Measurements from ENCODE around the gene MPC2.
"Not testable (repeated sequence)": the region's sequence is repeated elsewhere in the genome, so short reads cannot be mapped to it uniquely, and the experiment has no call there.

Gene MPC2

DNA sequence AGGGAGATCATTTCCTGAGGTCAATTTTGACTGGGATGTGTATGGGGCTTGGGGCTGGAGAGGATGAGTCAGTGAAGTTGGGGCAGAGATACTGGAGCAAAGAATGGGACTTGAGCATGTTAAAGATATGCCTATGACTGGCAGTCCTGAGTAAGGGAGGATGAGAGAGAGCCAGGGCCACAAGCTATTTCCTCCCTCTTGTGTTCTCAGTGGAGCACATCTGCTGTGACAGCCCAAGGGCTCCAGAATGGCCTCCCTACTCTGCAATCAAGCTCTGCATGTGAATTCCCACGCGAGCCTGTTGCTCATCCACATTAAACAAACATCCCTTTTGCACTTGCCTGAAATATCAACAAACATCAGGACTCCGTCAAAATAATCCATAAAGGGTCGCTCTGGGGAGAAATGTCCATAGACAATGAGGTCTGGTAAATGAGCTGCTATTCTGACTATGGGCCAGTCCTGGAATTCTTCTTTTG, 32.2 kb downstream of the MPC2 start:
- DNase-seq (ENCODE audit: low spot score) = peak; percentile 62

- no peak for DNase-seq (ENCODE audit: low spot score)
Measured at GRCh38 chr1:167900907-167901306, 36.0 kb downstream of the MPC2 start.

- DNase-seq (ENCODE audit: low spot score) = no peak
Measured at GRCh38 chr1:167899253-167899681, 37.6 kb downstream of the MPC2 start.

DNA sequence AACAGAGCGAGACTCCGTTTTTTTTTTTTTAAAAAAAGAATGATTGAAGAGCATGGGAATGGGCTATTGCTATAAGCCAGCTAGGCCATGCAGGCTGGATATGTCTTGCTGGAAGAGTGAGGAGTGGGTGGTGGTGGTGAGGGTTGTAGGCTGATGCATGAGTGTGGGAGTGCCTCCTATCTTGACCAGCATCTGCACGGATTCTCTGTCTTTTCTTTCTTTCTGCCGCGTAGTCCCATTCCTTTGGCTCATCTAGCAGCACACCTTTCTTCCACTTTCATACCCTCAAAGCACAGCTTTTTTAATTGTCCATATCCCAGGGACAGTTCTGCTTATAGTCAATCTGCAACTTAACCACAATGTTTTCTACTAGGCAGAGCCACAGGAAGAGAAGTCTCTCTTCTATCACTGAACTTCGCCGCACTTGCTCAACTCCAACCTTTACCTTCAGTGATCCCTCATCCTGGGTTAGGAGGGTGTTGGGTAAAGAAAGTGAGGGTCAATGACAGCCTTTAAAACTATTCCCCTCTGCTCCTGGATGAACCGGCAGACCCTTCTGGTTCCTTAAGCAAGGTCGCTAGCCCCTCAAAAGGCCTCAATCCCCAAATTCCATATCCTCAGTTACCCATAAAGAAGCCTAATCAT, 38.2 kb downstream of the MPC2 start:
- DNase-seq (ENCODE audit: low spot score) = no peak

DNA sequence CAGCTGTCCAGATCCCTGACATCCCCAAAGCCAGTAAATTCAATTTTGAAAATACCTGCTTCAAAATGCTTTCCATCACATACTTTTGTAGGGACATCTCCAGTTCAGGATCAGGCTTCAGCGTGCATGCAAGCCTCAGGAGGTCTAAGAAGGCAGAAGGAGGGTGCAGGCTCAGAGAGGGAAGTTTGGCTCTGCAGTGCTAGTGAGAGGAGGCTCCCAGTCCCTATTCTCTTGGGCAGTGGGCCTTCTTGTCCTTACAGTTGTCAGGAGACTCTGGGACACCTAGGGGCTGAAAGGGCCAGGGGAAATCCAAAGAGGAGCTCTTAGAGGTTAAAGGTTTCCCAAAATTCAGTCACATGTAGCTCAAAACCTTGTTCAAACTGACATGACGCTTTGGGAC, 43.1 kb downstream of the MPC2 start:
- no peak for DNase-seq (ENCODE audit: low spot score)

DNA sequence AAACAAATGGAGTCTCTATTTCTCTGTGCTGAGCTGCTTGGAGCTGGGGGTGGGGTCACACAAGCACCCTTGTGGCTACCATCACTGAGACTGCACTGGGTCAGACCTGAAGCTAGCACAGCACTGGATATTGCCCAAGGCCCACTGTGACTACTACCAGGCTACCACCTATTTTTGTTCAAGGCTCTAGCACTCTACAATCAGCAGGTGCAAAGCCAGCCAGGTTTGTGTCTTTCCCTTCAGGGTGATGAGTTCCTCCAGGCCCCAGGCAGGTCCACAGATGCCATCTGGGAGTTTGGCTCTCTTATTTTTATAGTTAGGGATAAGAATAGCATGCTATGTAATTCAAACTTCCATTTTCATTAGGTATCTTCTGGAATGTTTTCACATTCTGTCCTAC, 46.5 kb downstream of the MPC2 start:
- no peak for DNase-seq (ENCODE audit: low spot score)

GRCh38 chr1:167887187-167887586, 49.7 kb downstream of the MPC2 start:
- not testable (repeated sequence) for DNase-seq (ENCODE audit: low spot score)

DNA sequence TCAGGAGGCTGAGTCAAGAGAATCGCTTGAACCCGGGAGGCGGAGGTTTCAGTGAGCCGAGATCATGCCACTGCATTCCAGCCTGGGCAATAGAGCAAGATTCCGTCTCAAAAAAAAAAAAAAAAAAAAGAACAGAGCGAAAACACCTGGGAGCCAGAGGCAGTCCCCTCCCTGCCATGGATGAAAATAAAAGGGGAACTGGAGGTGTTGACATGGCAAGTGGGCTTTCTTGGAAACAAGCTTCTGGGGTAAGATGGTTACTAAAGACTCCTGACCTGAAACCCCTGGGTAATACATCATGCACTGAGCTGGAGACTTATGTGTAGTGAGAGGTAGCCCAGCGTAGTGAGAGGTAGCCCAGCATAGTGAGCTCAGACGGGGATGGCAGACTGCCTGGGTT, 54.5 kb downstream of the MPC2 start:
- DNase-seq (ENCODE audit: low spot score) = no peak

- DNase-seq (ENCODE audit: low spot score) = no peak
Measured at GRCh38 chr1:167881786-167882185, 55.1 kb downstream of the MPC2 start.

GRCh38 chr1:167881069-167881468, 55.8 kb downstream of the MPC2 start:
- no peak for DNase-seq (ENCODE audit: low spot score)

- no peak for DNase-seq (ENCODE audit: low spot score)
Measured at GRCh38 chr1:167880580-167881021, 56.3 kb downstream of the MPC2 start.

GRCh38 chr1:167879508-167879907, 57.4 kb downstream of the MPC2 start:
- no peak for DNase-seq (ENCODE audit: low spot score)

DNA sequence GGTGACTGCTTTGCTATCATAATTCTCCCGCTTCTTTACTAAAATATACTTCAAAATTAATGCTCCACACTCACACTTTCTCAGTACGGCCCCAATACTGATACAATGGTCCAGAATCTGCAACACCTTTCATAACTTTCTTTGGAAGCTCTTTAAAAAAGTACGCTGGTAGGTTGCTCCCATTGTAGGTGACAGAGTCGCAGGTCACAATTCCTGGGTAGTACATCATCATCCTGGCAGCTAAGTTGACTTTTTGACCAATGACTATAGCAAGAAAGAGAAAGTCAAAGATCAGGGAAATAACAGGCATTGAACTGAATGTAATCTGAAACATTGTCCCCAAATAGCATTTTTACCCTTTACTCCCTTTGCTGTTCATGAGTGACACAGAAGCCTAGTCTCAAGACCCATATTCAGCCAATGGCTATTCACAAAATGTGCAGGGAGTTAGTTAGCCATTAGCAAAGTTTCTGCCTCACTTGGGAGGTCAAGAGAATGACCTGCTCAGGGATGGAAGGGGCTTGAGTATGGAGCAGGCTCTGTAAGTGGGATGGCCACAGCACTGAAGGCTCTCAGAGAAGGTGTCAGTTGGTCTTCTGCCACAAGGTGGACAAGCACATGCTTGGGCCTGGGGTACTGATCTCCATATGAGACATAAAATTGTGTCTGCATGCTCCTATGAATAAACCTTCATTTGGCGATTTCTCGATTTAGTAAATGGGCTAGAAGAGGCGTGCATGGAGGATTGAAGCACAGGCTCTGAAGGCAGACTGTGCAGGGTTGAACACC, 58.3 kb downstream of the MPC2 start:
- no peak for DNase-seq (ENCODE audit: low spot score)

DNA sequence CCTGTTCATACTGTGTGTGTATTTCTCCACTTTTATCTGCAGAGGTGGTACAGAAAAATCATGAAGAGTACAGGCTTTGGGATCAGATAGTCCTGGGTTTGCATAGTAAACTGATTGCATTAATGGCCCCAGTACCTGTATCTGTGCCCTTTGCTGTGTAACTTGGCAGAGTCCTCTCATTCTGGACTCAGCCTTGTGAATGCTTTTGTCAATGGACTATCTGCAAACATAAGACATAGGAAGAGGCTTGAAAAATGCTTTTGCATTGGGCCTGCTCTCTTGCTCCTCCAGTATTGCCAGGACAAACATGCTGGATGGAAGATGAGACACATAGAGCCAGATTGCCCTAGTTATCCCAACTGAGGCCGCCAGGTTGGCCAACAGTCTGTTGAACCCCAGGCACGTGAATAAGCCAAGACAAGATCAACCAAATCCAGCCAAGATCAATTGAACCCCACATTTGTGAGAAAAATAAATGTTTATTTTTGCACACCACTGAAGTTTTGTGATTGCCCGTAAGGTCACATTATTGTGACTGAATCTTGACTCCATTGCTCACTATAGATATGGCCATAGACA, 60.2 kb downstream of the MPC2 start:
- no peak for DNase-seq (ENCODE audit: low spot score)

GRCh38 chr1:167871331-167871730, 65.5 kb downstream of the MPC2 start:
- DNase-seq (ENCODE audit: low spot score) = no peak

DNA sequence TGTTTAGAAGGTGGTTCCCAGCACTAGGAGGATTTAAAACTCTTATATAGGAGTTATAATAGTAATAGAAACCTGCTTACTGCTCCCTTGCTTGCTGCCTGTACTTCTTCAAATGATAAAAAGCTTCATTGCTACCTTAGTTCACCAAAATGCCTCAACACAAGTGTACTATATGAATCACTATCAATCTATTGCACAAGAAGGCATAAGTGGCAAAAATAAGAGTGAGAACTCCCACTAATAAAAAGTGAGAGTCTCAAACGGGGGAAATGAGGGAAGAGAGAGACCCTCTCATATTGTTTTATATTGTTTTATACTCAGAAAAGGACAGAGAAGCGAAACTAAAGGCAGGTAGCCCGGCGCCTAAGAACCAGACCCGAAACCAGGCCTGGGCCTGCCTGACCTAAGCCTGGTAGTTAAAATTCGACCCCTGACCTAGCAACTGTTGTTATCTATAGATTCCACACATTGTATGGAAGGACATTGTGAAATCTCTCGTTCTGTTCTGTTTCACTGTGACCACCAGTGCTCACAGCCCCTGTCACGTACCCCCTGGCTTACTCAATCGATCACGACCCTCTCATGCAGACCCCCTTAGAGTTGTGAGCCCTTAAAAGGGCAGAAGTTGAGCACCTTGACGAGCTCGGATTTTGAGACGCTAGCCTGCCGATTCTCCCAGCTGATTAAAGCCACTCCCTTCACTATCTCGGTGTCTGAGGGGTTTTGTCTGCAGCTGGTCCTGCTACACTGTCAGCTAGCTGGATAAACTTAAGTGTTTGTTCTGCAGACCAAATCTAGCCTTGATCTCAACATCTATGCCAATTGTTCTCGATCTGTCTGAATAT, 67.5 kb downstream of the MPC2 start:
- not testable (repeated sequence) for DNase-seq (ENCODE audit: low spot score)

GRCh38 chr1:167866739-167867414, 70.0 kb downstream of the MPC2 start:
- DNase-seq (ENCODE audit: low spot score) = not testable (repeated sequence)

All from kidney capillary endothelial cell (primary cell).